Measurements from ENCODE around the gene TPO.
"Not testable (repeated sequence)": the region's sequence is repeated elsewhere in the genome, so short reads cannot be mapped to it uniquely, and the experiment has no call there.

TPO gene

GRCh38 chr2:1407950-1408675, 5.2 kb upstream of the TPO start:
- Histone ChIP-seq H3K27me3 (ENCODE audit: insufficient read depth, poor library complexity, severe bottlenecking) (no peaks in the 10 kb centered on the region), H3K4me1 (ENCODE audit: insufficient read depth, poor library complexity, severe bottlenecking) (peaks cover 11% of the 10 kb centered on the region), H3K9me3 (ENCODE audit: severe bottlenecking) (no peaks in the 10 kb centered on the region), H3K27ac (ENCODE audit: poor library complexity, severe bottlenecking) (no peak overlapping the region), H3K36me3 (ENCODE audit: low read depth) (no peaks in the 10 kb centered on the region), H3K4me3 (ENCODE audit: severe bottlenecking) (no peak overlapping the region)
- TF ChIP-seq CTCF (IDR thresholded peaks at IDR 0.05; ENCODE audit: poor library complexity, severe bottlenecking) = no peak
- no peak for DNase-seq (ENCODE audit: low spot score)
- ATAC-seq (ENCODE audit: low read depth) = no peak

GRCh38 chr2:1414121-1414520, 858 bp downstream of the TPO start:
- no peak overlapping the region for H3K27ac ChIP-seq (ENCODE audit: poor library complexity, severe bottlenecking)
- no peak for ATAC-seq (ENCODE audit: low read depth)
- DNase-seq (ENCODE audit: low spot score) = no peak
- H3K4me1 ChIP-seq (ENCODE audit: insufficient read depth, poor library complexity, severe bottlenecking) = no peaks in the 10 kb centered on the region
- no peaks in the 10 kb centered on the region for H3K27me3 ChIP-seq (ENCODE audit: insufficient read depth, poor library complexity, severe bottlenecking)
- no peak for TF ChIP-seq CTCF (IDR thresholded peaks at IDR 0.05; ENCODE audit: poor library complexity, severe bottlenecking)
- no peaks in the 10 kb centered on the region for H3K9me3 ChIP-seq (ENCODE audit: severe bottlenecking)
- H3K36me3 ChIP-seq (ENCODE audit: low read depth) = no peaks in the 10 kb centered on the region
- H3K4me3 ChIP-seq (ENCODE audit: severe bottlenecking) = no peak overlapping the region

GRCh38 chr2:1414901-1415300, 1.6 kb downstream of the TPO start:
- H3K9me3 ChIP-seq (ENCODE audit: severe bottlenecking); DNase-seq (ENCODE audit: low spot score); H3K27me3 ChIP-seq (ENCODE audit: insufficient read depth, poor library complexity, severe bottlenecking); H3K36me3 ChIP-seq (ENCODE audit: low read depth); ATAC-seq (ENCODE audit: low read depth); H3K4me3 ChIP-seq (ENCODE audit: severe bottlenecking); H3K4me1 ChIP-seq (ENCODE audit: insufficient read depth, poor library complexity, severe bottlenecking); H3K27ac ChIP-seq (ENCODE audit: poor library complexity, severe bottlenecking): not testable (repeated sequence)

- no peak for ATAC-seq (ENCODE audit: low read depth)
- Histone ChIP-seq H3K4me1 (ENCODE audit: insufficient read depth, poor library complexity, severe bottlenecking) (no peaks in the 10 kb centered on the region), H3K4me3 (ENCODE audit: severe bottlenecking) (no peak overlapping the region), H3K27ac (ENCODE audit: poor library complexity, severe bottlenecking) (no peak overlapping the region), H3K27me3 (ENCODE audit: insufficient read depth, poor library complexity, severe bottlenecking) (no peaks in the 10 kb centered on the region), H3K9me3 (ENCODE audit: severe bottlenecking) (no peaks in the 10 kb centered on the region), H3K36me3 (ENCODE audit: low read depth) (no peaks in the 10 kb centered on the region)
- no peak for DNase-seq (ENCODE audit: low spot score)
- no peak for TF ChIP-seq CTCF (IDR thresholded peaks at IDR 0.05; ENCODE audit: poor library complexity, severe bottlenecking)
Observed at GRCh38 chr2:1415501-1415900, 2.2 kb downstream of the TPO start.

- H3K9me3 ChIP-seq (ENCODE audit: severe bottlenecking) = no peaks in the 10 kb centered on the region
- no peaks in the 10 kb centered on the region for H3K27me3 ChIP-seq (ENCODE audit: insufficient read depth, poor library complexity, severe bottlenecking)
- no peaks in the 10 kb centered on the region for H3K4me1 ChIP-seq (ENCODE audit: insufficient read depth, poor library complexity, severe bottlenecking)
- no peak overlapping the region for H3K27ac ChIP-seq (ENCODE audit: poor library complexity, severe bottlenecking)
- H3K36me3 ChIP-seq (ENCODE audit: low read depth) = no peaks in the 10 kb centered on the region
- H3K4me3 ChIP-seq (ENCODE audit: severe bottlenecking) = no peak overlapping the region
- ATAC-seq (ENCODE audit: low read depth) (no peak), DNase-seq (ENCODE audit: low spot score) (no peak)
- TF ChIP-seq CTCF (IDR thresholded peaks at IDR 0.05; ENCODE audit: poor library complexity, severe bottlenecking) = no peak
Observed at GRCh38 chr2:1418566-1418965, 5.3 kb downstream of the TPO start.

Measured in RWPE2 (cell line).